ENCODE data around the gene PIAS3.
"Not testable (repeated sequence)": the region's sequence is repeated elsewhere in the genome, so short reads cannot be mapped to it uniquely, and the experiment has no call there.

DNA sequence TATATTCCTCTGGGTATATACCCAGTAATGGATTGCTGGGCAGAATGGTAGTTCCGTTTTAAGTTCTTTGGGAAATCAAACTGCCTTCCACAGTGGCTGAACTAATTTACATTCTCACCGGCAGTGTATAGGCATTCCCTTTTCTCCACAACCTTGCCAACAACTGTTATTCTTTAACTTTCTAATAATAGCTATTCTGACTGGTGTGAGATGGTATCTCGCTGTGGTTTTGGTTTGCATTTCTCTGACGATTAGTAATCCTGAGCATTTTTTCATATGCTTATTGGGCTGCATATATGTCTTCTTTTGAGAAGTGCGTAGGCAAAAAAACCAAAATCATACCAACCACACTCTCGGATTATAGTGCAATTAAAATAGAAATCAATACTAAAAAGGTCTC lies 40.8 kb downstream of the PIAS3 start:
- TF ChIP-seq, protein P1, sequence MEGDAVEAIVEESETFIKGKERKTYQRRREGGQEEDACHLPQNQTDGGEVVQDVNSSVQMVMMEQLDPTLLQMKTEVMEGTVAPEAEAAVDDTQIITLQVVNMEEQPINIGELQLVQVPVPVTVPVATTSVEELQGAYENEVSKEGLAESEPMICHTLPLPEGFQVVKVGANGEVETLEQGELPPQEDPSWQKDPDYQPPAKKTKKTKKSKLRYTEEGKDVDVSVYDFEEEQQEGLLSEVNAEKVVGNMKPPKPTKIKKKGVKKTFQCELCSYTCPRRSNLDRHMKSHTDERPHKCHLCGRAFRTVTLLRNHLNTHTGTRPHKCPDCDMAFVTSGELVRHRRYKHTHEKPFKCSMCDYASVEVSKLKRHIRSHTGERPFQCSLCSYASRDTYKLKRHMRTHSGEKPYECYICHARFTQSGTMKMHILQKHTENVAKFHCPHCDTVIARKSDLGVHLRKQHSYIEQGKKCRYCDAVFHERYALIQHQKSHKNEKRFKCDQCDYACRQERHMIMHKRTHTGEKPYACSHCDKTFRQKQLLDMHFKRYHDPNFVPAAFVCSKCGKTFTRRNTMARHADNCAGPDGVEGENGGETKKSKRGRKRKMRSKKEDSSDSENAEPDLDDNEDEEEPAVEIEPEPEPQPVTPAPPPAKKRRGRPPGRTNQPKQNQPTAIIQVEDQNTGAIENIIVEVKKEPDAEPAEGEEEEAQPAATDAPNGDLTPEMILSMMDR (IDR thresholded peaks at IDR 0.05 in 2 of 3, conservative IDR thresholded peaks at IDR 0.05 in 1 of 3; ENCODE audit: control insufficient read depth in 2 of 3, extremely low read depth in 1 of 3, insufficient read depth in 1 of 3, low read depth in 3 of 3, low read length in 3 of 3), result not testable (repeated sequence)
- TF ChIP-seq BCL11A (IDR thresholded peaks at IDR 0.05; ENCODE audit: low read depth, low read length); YY1 (IDR thresholded peaks at IDR 0.05; ENCODE audit: low read depth, low read length); ZNF274 (IDR thresholded peaks at IDR 0.05; ENCODE audit: insufficient read depth, insufficient read length); STAT1 (conservative IDR thresholded peaks at IDR 0.05); POLR2A (IDR thresholded peaks at IDR 0.05; ENCODE audit: low read depth, low read length); FOS (IDR thresholded peaks at IDR 0.05; ENCODE audit: borderline replicate concordance, extremely low read depth, insufficient read length); RFX5 (IDR thresholded peaks at IDR 0.05; ENCODE audit: low read depth, low read length); NRF1 (conservative IDR thresholded peaks at IDR 0.05; ENCODE audit: low read depth, low read length); ESRRA (IDR thresholded peaks at IDR 0.05; ENCODE audit: low read length): not testable (repeated sequence)
- TF ChIP-seq, protein P2, sequence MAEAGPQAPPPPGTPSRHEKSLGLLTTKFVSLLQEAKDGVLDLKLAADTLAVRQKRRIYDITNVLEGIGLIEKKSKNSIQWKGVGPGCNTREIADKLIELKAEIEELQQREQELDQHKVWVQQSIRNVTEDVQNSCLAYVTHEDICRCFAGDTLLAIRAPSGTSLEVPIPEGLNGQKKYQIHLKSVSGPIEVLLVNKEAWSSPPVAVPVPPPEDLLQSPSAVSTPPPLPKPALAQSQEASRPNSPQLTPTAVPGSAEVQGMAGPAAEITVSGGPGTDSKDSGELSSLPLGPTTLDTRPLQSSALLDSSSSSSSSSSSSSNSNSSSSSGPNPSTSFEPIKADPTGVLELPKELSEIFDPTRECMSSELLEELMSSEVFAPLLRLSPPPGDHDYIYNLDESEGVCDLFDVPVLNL (IDR thresholded peaks at IDR 0.05; ENCODE audit: low read depth, low read length), result not testable (repeated sequence)
